Spleen (tissue), 7 donors: ENCODE results near the gene RANBP10.

Experiments used
- POLR2A ChIP-seq, 3 donors: fragments of 450-650 bp; IDR thresholded peaks; one replicate each; pipeline ENCODE4 v1.5.1; 2017; ENCODE audit warnings: antibody characterized with exemption in 3 of 3, mild to moderate bottlenecking in 1 of 3
- TF ChIP-seq, protein P1 (sequence below), 11 experiments: fragments of 200-600 bp in 7 of 11; fragments of 450-650 bp in 4 of 11; sonication (generic) in 4 of 11; IDR thresholded peaks in 8 of 11; conservative IDR thresholded peaks in 3 of 11; 1 replicate in 7 of 11; 2 replicates in 4 of 11; pipeline versions ENCODE4 v1.4.0 to v1.8.0; 2016 to 2021; ENCODE audit warnings: antibody characterized with exemption in 11 of 11, inconsistent platforms in 4 of 11, mild to moderate bottlenecking in 1 of 11
- donor health status: DM: no; HTN: no; CAD: no; lungs with moderate emphysema.
- donor health status: DM: no; HTN: no; CAD: no.
- donor health status: DM: no; HTN: no; CAD: no.

DNA sequence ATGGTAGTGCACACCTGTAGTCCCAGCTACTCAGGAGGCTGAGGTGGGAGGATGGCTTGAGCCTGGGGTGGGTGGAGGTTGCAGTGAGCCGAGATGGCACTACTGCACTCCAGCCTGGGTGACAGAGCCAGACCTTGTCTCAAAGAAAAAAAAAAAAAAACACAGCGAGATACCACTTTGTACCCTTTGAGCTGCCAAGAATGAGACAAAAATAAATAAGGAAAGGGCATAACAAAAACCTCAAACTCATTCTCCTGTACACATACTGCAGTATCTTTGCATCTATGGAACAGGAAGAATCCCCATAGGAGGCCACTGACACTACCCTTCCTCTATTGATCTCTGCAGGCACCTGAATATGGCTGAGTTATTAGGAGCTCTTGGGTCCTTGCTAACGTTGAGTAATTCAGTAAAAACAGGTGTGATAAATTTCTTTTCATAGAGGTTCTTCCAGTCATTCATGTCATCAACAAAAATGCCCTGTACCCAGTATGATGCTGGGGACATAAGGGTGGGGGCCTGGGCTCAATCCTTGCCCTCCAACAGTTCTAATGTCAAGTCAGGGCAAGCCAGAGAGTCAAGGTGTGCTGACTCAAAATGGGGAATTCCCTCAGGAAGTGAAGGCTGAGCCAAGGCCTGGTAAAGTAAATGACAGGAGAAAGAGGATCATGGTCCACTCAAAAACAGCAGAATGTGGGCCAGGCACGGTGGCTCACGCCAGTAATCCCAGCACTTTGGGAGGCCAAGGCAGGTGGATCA lies 26.9 kb downstream of the RANBP10 start:
- TF ChIP-seq, protein P1, sequence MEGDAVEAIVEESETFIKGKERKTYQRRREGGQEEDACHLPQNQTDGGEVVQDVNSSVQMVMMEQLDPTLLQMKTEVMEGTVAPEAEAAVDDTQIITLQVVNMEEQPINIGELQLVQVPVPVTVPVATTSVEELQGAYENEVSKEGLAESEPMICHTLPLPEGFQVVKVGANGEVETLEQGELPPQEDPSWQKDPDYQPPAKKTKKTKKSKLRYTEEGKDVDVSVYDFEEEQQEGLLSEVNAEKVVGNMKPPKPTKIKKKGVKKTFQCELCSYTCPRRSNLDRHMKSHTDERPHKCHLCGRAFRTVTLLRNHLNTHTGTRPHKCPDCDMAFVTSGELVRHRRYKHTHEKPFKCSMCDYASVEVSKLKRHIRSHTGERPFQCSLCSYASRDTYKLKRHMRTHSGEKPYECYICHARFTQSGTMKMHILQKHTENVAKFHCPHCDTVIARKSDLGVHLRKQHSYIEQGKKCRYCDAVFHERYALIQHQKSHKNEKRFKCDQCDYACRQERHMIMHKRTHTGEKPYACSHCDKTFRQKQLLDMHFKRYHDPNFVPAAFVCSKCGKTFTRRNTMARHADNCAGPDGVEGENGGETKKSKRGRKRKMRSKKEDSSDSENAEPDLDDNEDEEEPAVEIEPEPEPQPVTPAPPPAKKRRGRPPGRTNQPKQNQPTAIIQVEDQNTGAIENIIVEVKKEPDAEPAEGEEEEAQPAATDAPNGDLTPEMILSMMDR (IDR thresholded peaks at IDR 0.05 in 8 of 11, conservative IDR thresholded peaks at IDR 0.05 in 3 of 11): no peak
- TF ChIP-seq POLR2A (IDR thresholded peaks at IDR 0.05): no peak
